Iris pigment epithelial cell (primary cell): ENCODE results near the gene RAB7A.

ENCODE experiments used
- DNase-seq: peaks from one replicate; pipeline ENCODE4 v3.0.0-alpha.2; 2011; ENCODE audit warnings: low read depth

RAB7A gene

DNA sequence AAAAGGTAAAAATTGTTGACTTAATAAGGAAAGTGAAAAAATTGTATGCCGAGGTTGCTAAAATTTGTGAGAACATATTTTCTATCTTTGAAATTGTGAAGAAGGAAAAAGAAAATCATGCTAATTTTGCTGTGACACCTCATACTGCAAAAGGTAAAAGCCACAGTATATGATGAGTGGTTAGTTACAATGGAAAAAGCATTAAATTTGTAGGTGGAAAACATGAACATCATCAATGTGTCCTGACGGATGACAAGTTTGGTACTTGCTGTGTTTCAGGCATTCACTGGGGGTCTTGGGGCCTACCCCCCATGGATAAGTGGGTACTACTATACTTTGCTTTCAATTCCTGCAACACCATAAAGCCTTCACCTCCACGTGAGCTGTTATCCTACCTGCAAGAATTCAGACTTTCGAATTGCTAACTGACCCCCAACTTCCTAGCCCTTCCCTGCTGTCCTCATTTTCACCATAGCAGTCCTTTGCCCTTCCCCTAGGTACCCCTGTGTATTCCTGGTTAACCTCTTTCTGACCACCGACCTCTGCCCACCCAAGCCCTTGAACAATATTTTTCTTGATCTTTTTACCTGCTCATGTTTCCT lies 62.4 kb downstream of the RAB7A start:
- no peak for DNase-seq

DNA sequence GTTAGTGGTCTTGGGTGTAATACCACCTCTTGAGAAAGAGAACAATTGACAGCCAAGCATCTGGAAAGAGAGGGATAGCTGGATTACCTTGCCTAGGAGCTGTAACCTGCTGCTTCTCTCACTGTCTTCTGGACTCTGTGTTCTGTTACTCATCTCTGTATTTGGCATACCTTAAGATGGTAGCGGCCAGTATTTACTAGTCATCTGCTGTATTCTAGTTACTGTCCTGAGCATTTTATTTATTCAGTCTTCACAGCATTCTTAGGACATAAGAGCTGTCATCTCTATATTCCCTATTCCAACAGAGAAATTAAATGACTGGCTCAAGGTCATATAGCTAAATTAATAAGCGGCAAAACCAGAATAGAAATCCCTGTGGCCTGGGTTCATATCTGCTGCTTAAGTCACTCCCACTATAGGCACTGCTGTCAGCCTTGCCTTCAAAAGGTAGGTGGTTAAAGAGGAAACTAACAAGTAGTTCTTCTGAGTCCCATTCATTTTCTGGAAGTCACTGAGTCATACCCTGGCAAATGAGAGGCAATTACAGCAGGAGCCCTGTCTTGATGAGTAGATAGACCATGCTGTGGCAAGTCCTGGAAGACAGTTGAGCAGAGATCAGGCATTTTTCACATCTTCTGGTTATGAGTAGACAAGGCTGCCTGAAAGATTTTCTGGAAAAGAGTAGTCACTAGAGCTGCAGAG lies 68.2 kb downstream of the RAB7A start:
- peak; percentile 89 for DNase-seq

DNA sequence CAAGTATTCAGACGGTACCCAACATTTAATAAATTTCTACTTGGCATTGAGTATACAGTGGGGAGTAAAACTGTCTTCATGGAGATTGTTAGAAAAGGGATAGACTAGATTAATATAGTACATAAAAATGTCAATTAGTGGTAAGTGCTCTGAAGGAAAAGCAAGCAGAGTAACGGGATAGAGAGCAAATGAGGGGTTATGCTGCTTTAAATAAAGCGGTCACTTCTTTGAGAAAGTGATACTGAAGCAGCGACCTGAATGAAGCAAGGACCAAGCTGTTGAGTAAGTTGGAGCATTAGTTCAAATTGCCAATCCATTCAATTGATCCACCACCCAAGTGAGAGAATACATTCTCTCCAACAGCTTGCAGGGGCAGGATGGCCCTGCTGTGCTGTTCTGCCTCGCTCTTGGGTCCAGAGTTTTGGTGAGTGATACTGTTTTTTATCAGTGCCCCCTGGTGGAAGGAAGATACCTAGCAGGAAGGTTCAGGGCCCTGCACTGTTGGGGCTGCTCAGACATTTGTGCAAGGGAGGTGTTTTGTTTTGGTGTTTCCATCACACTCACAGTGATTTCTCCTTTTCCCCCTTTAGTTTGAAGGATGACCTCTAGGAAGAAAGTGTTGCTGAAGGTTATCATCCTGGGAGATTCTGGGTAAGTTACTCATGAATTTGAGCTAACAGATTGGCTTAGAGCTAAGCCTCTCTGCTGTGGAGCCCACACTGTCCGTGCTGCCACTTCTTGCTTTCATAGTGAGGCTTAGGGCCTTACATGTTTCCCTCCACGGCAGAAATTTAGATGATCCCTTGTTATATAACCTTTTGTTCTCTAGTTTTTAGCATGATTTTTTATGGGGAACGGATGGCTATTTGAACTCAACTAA lies 69.0 kb downstream of the RAB7A start:
- peak; percentile 61 for DNase-seq

DNA sequence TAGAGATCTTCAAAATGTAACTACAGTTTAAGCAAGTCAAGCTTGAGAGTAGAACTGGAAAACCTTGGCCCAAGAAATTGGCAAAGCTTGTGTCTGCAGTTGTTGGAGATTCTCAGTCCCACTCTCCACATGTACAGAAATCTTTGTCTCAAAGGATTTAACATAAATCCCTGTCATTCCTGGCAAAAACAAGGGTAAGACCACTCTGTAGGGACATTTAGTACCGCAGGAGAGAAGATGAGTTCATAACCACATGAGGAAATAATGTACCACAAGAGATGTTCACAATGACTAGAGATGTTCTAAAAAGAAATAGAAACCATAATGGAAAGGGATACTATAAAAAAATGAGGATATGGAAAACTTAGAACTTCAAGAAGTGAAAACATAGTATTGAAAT lies 73.7 kb downstream of the RAB7A start:
- DNase-seq, result no peak

DNA sequence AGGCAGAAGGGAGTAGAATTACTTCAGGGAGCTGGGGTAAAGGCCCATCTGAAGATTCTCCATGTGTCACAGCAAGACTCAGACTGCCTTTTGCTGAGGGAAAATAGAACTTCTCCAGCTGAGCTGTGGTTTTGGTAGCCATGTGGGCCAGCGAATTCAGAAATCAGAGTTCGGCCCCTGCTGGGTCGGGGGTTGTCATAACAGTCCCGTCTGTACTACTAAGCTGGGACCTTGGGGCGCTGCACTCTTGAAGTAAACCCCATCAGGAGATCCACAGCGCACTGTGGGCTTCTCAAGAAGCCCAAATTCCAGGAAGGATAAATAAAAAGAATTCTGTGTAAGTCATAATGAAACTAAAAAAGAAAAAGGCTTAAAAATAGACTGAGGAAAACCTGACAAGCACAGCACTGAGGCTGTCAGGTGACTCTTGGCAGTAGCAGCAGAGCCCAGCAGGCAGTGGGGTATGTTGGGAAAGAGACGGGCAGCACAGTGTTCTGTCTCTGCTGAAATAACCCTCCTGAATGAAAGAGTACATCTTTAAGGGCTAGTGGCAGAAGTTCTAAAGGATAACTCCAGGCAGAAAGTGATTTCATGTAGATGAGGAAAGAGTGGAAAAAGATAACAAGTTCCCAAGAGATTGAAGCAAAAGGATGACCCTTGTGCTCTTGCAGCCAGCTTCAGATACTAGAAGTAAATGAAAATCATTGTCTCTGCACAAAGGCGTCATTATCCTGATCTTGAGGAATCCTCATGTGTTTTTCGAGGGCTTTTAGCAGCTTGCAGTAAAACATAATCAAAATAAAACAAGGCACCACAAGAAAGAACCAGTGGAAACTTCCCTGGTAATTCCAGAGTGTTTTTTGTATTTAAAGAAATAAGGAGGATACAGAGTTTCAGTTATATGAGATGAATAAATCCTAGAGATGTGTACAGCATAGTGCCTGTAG lies 74.5 kb downstream of the RAB7A start:
- DNase-seq, result no peak

DNA sequence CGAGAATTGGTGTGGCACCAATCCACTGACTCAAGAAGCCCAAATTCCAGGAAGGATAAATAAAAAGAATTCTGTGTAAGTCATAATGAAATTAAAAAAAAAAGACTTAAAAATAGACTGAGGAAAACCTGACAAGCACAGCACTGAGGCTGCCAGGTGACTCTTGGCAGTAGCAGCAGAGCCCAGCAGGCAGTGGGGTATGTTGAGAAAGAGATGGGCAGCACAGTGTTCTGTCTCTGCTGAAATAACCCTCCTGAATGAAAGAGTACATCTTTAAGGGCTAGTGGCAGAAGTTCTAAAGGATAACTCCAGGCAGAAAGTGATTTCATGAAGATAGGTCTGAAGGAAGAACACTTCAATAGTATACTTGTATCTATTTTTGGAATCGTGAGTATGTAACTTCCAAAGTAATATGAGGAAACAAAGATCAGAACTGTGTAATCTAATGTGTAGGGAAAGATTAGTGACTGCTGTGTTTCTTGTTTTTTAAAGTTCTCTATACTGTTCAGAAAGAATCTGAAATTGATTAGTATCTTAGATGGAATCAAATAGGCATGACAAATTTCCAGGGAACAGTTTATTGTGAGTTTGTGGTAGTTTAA lies 75.9 kb downstream of the RAB7A start:
- DNase-seq, result no peak

DNA sequence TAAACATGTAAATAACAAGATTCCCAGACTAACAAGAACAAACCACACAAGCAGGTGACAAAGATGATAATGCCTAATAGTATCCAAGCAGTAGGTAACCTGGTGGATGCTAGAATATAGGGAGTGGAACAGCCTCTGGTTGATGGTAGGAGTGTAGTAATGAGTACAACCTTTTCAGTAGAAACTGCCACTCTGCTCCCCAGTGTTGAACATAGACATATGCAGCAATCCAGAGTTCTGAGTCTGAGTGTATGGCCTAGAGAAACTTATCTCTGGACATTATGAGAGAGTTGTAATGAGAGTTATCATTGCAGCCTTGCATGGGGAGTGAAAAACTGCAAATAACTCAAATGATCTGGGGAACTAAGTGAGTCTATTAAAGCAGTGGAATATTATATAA lies 77.3 kb downstream of the RAB7A start:
- DNase-seq, result no peak

DNA sequence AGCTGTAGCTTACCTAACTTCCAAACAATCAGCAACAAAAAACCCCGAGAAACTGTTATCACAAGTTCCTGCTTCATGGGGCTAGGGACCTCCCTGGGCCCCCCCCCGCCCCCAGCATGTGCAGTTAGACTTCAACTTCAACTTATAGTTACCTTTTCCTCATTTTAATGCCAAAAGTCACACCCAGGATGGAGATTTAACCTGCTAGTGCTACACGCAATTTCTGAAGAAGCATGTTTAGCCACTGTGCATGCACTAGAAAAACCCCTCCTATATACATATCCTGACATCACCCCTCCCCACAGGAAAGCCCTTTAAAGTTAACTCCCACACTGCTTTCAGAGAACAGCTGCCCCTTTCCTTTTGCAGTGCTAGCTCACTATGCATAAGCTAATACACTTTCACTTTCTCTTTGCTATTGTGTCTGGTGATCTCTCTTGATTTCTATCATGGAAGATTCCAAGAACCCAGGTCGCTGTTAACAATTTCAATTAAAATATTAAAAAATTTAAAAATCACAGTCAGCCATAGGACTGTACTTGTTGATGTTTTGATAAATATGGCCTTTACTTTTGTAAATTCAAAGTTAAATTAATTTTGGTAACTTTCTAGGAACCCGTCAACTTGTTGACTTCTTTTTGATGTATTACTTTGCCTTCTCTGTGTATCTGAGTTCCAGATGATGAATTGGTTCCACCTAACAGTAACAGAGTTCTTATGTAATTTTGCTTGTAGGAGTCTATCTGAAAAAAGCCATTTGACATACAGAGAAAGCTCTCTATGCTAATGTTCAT lies 78.2 kb downstream of the RAB7A start:
- DNase-seq, result peak; percentile 53

DNA sequence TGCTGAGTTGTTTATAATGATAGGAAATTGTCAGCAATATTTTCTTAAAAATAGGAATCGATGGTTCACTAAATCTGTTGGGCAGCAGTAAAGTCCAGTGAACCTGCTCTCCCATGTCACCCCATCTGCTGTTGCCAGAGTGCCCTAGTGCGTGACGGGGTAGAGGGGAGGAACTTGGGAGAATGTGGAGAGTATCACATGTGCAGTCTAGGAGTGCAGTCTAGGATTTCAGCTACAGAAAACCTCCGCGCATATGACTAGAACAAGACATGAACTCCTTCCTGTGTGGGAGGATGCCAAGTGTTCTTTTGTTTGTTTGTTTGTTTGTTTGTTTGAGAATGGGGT lies 78.8 kb downstream of the RAB7A start:
- no peak for DNase-seq

DNA sequence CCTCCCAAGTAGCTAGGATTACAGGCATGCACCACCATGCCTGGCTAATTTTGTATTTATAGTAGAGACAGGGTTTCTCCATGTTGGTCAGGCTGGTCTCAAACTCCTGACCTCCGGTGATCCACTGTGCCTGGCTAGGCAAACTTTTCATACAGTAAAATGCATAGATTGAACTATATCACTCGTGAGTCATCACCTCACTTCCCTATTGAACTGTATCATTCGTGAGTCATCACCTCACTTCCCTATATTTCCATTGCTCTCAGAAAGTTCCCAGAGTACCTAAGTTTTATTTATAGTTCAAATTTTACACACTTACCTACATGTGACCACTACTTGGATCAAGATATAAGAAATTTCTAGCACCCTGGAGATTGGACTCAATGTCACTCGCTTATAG lies 79.8 kb downstream of the RAB7A start:
- DNase-seq, result peak; percentile 46

DNA sequence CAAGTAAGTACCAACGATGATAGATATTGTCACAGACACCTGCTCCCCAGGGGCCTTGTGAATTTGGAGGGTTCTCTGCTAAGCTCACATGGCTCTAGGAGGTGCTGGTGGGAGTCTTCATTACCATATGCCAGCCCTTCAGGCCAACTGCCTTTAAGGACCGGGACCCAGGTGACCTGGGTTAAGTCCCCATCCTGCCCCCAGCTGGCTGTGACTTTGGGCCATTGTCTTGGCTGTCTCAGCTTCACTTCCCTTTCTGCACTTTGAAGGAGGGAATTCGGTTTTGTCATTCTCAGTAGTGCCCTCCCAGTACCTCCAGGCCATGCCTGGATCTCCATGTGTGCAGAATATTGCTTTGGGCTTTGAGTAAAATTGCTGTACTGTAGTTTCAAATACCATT lies 80.6 kb downstream of the RAB7A start:
- no peak for DNase-seq

DNA sequence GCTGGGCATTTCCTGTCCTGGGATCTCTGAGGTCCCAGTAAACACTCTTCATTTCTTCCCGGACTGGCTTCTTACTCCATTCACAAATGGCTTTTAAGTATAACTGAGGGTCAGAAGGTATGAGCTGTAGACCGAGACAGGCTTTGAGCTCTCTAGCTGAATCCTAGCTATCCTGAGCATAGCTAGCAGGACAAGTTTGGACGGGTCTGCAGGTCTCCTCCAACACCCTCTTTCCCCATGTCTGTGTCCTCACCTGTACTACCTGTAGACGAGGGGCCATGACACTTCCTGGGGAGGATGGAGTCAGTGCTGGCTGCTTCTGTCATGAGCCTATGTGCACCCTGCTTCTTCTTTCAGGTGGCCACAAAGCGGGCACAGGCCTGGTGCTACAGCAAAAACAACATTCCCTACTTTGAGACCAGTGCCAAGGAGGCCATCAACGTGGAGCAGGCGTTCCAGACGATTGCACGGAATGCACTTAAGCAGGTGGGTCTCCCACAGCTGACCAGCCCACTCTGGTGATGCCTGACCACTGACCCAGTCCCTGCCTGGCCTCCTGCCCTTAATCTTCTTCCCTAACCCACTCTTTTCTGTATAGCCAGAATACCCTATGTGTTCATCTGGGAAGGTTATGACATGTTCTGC lies 81.3 kb downstream of the RAB7A start:
- no peak for DNase-seq

DNA sequence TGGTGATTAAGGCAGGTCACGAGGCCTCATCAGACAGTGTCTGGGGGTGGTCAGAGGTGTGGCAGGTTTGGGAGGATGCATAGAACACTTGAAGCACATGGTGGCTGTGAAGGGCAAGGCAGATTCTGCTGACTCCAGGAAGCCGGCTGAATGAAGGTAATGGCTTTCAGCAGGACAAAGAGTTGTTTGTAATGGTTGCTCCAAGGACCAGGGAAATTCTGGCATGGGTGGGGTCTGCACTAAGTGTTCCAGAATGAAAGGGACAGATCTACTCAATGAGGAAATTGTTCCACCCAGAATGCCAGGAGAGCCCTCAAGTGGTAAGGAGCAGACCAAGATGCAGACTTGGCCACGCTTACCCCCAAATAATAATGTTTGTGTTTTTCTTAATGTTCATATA lies 82.7 kb downstream of the RAB7A start:
- no peak for DNase-seq

DNA sequence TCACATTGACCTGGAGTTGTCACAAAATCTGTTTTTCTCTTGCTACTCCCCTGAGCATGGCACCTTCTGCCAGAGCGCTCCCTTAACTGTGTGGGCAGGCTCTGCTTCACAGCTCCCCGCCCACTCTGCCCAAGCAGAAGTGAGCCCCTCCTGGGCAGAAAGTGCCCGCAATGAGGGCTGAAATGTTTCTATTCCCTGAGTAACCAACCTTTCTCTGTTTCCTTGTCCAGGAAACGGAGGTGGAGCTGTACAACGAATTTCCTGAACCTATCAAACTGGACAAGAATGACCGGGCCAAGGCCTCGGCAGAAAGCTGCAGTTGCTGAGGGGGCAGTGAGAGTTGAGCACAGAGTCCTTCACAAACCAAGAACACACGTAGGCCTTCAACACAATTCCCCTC lies 87.1 kb downstream of the RAB7A start:
- DNase-seq, result no peak

DNA sequence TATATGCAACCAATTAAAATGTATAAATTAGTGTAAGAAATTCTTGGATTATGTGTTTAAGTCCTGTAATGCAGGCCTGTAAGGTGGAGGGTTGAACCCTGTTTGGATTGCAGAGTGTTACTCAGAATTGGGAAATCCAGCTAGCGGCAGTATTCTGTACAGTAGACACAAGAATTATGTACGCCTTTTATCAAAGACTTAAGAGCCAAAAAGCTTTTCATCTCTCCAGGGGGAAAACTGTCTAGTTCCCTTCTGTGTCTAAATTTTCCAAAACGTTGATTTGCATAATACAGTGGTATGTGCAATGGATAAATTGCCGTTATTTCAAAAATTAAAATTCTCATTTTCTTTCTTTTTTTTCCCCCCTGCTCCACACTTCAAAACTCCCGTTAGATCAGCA lies 88.1 kb downstream of the RAB7A start:
- no peak for DNase-seq

DNA sequence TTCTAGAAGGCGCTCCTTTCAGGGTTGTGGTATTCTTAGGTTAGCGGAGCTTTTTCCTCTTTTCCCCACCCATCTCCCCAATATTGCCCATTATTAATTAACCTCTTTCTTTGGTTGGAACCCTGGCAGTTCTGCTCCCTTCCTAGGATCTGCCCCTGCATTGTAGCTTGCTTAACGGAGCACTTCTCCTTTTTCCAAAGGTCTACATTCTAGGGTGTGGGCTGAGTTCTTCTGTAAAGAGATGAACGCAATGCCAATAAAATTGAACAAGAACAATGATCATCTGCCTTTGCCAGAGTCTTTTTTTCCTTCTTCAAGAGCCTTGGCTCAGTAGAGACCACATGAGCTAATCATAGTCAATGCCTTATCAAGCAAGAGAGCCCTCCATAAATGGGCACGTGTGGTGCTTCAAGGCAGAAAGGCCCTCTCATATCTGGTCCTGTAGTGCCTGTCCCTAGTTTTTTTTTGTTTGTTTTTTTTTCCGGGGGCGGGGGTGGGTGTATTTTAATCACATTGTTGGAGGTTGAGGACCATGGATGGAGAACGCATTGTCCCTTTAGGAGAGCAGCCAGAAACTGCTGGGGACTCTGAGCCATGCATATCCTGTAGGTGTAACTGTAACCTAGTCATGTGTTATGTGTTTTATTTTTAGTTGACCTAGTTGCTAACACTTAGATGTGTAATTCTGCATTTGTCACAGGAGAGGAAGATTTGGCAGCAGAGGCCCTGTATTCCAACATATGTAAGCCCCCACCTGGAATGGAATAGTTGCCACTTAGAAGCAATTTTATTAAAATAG lies 88.7 kb downstream of the RAB7A start:
- DNase-seq, result no peak

DNA sequence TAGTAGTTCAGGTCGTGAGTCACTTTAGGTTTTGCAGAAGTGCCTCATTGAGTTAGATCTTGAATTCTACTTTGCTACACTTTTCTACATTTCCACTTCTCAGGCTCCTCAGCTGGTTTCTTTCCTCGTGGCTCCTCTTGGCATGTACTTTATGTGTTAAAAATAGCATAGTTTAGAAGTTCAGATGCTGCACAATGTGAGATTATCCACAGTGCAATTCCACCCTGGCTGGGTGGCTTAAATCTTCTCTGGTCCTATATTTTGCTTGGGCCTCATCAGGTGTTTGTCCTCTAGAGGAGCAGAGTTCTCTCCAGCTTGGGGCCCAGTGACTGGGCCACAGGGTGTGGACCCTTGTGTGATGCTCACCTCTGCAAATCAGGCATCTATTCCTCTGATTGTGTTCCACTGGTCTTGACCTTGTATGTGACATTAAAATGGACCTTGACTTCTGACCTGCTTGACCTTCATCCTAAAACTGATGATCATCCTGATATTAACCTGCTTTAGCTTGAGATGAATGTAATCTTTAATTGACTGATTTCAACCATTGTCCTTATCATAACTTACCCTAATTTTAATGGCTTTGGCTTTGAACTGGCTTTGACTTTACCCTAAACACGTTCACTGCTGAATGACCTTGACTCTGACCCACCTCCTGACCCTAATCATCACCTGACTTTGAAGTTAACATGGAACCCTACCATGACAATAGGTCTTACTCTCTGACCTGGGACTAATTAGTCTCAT lies 89.5 kb downstream of the RAB7A start:
- DNase-seq, result no peak

DNA sequence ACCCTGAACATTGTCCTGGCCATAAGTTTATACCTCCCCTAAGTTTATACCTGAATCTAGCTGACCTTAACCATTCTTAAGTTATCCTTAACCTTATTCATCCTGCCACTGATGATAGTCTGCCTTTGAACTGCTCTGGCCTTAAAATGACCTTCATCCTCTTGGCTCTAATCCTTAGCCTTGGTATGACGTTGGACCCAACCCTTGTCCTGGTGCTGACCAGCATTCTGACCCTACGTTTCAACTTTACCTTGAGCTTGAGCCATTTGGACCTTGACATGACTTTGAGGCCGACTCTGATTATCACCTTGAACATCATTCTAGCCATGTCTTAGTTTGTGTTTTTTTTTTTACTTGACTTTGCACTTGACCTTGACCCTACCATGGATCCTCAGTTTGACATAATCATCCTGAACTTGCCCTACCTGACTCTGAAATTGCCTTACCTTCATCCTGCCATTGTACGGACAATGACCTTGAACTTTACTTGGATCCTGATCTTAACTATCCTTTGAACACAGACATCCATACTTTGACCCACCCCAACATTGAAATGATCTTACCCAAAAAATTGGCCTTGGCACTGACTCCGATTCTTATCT lies 92.3 kb downstream of the RAB7A start:
- no peak for DNase-seq
